Bone marrow (tissue), 2 donors: ENCODE measurements around the gene CC2D1A.
"Not testable (repeated sequence)": the region's sequence is repeated elsewhere in the genome, so short reads cannot be mapped to it uniquely, and the experiment has no call there.

Experiments used
- DNase-seq, 2 donors: peaks; one replicate each; lab custom pipeline; 2025; lab: John Stamatoyannopoulos, UW

The CC2D1A gene

DNA sequence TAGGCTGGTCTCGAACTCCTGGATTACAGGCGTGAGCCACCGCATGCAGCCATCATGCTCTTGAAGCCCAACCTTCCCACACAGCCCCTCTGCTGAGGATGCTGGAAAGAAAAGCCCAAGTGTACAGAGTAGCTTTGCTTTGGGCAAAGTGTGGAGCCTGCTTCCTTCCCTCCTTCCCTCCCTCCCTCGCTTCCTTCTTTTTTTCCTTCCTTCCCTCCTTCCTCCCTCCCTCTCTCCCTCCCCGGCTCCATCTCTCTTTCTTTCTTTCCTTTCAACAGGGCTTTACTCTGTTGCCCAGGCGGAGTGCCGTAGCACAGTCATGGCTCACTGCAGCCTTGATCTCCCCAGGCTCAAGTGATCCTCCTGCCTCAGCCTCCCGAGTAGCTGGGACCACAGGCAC, 2.7 kb downstream of the CC2D1A start:
- DNase-seq = no peak

DNA sequence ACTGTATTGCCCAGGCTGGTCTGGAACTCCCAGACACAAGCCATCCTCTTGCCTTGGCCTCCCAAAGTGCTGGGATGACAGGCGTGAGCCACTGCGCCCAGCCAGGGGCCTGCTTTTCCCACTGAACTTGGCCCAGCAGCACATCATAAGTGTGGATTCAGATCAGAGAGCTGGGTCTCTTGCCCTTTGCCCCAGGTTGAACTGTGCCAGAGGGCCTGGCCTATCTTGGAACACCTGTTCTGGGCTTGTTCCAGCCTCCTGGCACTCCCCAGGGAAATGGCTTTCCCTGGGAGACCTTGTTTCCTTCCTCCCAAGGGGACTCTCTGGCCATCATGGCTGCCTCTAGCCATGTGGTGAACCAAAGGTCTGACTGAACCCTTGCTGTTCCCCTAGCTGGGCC, 3.4 kb downstream of the CC2D1A start:
- DNase-seq = no peak

DNA sequence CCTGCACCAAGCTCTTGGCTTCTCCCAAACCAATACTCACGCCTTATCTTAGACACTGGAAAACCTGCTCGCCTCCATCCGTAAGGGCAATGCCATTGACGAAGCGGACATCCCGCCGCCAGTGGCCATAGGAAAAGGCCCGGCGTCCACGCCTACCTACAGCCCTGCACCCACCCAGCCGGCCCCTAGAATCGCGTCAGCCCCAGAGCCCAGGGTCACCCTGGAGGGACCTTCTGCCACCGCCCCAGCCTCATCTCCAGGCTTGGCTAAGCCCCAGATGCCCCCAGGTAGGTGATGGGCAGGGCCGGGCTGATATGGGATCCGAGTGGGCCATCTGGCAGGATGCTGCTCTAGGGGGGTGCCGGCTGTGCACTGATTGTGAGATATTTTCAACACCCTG, 7.4 kb downstream of the CC2D1A start:
- DNase-seq = no peak

DNA sequence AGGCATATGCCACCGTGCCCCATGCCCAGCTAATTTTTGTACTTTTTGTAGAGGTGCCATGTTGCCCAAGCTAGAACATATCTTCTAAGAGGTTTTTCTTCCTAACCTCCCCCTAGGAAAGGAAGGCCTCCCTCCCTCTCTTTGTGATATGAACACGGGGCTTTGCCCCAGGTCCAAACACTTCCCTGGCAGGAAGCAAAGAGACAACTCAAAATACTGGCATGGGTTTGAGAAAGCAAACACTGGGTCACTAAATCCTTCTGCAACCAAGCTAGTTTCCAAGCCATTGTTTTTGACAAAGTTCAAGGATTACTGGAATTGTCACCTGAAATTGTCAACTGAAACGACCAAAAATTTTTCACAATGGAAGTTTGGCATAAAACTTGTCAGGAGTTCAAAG, 8.8 kb downstream of the CC2D1A start:
- no peak for DNase-seq

DNA sequence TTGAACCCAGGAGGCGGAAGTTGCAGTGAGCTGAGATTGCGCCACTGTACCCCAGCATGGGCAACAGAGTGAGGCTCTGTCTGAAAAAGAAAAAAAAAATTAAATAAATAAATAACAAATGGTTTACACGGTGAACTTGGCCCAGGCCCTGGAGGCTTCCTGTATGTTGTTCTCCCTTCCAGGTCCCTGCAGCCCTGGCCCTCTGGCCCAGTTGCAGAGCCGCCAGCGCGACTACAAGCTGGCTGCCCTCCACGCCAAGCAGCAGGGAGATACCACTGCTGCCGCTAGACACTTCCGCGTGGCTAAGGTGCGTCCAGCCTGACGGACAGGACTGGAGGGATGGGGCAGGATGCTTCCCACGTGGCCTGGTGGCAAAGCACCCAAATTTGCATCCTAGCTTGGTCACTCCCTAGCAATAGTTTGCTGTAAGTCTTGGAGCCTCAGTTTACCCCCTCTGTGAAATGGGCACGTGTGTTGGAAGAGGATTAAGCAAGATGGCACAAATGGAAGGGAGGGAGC, 11.9 kb downstream of the CC2D1A start:
- no peak for DNase-seq

DNA sequence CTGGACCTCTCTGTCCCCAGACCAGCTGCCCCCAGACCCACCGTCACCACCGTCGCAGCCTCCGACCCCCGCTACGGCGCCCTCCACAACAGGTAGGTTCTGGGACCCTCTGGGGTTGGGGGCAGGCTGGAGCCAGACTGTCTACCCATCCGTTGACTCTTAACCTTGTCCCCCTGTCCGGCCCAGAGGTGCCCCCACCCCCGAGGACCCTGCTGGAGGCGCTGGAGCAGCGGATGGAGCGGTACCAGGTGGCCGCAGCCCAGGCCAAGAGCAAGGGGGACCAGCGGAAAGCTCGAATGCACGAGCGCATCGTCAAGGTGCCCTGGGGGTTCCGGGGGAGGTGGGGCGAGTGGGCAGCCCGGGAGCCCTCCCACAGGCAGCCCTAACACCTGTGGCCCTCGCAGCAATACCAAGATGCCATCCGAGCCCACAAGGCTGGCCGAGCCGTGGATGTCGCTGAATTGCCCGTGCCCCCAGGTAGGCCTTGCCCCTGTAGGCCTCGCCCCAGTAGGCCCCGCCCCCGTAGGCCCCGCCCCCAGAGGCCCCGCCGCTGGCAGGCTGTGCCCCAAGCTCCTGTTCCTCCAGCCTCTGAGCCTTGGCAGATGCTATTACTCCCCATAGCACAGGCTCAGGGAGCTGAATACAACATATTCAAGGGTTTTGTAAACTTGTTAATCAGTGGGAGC, 12.9 kb downstream of the CC2D1A start:
- DNase-seq = no peak

DNA sequence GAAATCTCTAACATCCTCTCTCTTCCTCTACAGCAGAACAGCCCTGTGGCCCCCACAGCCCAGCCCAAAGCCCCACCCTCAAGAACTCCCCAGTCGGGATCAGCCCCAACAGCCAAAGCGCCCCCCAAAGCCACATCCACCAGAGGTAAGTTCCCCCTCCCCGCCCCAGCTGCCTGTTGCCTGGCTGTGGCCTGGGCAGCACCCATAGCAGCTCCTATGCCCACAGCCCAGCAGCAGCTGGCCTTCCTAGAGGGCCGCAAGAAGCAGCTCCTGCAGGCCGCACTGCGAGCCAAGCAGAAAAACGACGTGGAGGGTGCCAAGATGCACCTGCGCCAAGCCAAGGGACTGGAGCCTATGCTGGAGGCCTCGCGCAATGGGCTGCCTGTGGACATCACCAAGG, 14.5 kb downstream of the CC2D1A start:
- DNase-seq = no peak

DNA sequence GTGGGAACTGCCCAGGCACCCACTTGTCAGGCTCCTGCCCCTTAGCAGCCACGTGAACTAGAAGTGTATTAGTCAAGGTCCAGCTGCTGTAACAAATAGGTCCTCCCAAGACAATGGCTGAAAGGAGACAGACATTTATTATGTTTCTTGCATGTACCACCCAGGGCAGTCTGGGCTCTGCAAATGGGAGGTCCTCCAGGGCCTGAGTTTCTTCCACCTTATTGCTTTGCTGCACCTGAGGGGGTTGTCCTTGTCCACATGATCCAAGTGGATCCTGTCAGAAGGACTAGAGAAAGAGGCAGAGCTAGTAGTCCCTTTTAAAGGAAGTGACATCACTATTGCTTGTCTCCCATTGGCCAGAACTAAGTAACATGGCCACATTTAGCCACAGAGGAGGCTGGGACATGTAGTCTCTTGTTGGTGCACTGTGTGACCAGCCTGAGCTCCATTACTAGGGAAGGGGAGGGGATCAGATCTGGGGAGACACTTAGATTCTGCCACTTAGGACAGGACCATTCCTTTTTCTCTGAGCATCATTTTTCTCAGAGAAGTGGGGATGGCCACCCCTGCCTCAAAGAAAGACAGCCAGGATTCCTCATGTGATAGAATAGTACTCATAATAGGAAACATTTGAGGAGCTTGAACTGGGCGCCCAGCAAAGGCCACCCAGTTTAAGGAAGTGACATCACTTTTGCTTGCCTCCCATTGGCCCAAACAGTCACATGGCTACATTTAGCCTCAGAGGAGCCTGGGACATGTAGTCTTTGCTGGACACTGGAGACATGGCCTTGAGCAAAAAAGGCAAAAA, 15.1 kb downstream of the CC2D1A start:
- DNase-seq = no peak

DNA sequence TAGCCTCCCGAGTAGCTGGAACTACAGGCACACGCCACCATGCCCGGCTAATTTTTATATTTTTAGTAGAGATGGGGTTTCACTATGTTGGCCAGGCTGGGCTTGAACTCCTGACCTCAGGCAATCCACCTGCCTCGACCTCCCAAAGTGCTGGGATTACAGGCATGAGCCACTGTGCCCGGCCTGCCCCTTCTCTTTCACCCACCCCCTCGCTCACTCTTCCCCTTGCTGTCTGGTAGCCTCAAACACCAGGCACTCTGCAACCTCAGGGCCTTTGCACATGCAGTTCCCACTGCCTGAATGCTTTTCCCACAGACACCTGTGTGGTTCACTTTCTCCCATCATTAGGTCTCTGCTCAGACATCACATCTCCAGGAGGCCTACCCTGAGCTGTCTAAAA, 16.1 kb downstream of the CC2D1A start:
- not testable (repeated sequence) for DNase-seq

DNA sequence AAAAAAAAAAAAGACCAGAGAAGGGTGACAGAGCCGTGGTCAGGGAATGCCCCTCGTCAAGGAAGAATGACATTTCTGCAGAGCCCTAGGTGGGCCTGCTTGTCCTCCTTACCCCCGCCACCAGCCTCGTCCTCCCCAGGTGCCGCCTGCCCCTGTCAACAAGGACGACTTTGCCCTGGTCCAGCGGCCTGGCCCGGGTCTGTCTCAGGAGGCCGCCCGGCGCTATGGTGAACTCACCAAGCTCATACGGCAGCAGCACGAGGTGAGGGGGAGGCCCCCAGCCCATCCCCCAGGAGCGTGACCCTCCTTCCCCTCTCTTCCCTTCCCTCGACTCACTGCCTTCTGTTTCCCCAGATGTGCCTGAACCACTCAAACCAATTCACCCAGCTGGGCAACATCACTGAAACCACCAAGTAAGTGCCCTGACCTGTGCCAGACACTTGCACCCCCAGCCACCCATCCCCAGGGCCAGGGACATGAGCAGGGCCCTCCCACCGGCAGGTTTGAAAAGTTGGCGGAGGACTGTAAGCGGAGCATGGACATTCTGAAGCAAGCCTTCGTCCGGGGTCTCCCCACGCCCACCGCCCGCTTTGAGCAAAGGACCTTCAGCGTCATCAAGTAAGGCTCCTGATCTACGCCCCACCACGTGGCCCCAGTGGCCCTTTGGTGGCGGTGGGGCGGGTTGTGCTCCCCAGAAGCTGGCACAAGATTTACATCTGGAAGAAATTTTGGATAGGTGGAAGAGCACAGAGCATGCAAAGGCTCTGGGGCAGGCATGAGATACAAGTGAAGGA, 17.4 kb downstream of the CC2D1A start:
- DNase-seq = no peak

DNA sequence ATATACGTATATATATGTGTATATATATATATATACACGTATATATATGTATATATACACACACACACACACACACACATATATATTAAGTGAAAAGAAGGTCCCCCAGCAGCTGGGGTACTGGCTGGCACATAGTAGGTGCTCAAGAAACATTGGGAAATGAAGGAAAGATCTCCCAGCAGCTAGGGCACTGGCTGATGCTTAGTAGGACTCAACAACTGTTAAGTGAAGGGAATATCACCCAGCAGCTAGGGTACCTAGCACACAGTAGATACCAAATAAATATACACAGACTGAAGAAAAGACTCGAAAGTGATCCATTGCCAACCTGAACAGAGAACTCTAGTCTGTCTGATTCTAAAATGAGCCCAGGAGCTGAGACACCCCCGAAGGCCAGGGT, 20.0 kb downstream of the CC2D1A start:
- DNase-seq = no peak

DNA sequence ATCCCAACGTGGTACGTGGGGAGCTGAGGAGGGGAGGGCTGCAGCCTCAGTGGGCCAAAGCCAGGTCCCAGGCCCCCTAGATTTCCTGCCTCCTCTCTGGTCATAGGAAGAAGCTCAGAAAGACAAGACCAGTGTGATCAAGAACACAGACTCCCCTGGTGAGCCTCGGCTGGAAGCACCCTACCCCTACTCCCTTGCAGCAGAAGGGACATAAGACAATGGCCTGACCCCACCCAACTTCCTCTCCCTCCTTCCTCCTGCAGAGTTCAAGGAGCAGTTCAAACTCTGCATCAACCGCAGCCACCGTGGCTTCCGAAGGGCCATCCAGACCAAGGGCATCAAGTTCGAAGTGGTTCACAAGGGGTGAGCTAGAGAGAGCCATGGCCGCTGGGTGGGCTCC, 20.7 kb downstream of the CC2D1A start:
- no peak for DNase-seq

DNA sequence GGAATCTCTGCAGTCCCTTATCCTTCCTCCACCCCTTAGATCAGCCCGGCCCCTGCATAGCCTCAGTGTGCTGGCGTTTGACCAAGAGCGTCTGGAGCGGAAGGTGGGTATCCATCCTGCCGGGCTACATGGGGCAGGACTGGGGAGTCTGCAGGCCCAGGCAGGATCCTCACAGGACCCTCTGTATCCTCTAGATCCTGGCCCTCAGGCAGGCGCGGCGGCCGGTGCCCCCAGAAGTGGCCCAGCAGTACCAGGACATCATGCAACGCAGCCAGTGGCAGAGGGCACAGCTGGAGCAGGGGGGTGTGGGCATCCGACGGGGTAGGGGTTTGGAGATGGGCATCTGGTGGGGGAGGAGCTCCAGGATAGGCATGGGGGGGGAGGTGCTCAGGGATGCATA, 23.3 kb downstream of the CC2D1A start:
- DNase-seq = no peak

DNA sequence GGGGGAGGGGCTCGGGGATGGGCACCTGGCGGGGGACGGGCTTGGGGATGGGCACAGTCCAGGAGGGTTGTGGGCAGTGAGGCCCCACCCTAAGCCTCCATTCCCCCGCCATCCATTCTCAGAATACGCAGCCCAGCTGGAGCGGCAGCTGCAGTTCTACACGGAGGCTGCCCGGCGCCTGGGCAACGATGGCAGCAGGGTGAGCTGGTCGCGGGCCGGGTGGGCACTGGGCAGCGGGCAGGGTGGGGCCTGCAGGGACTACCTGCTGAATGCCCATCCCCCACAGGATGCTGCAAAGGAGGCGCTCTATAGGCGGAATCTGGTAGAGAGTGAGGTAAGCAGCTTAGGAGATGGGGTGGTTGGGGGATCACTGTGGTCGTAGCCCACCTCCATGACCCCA, 24.0 kb downstream of the CC2D1A start:
- DNase-seq = no peak

DNA sequence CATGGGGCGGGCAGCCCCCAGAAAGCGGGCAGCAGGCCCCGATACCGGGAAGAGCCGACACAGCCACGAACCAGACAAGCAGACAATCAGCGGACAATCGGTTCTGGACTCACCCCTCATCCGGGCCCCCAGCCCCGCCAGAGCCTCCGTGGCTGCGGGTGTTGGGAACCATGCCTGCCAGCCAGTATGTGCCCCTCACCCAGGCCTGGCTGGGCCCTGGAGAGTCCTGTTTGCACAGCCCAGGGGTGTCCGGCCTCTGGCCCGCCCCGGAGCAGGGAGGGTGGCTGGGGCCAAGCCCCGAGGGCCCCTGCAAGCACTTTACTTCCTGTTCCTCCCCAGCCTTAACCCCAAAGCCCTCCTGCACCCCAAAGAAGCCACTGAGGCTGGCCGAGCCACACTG, 24.4 kb downstream of the CC2D1A start:
- no peak for DNase-seq

DNA sequence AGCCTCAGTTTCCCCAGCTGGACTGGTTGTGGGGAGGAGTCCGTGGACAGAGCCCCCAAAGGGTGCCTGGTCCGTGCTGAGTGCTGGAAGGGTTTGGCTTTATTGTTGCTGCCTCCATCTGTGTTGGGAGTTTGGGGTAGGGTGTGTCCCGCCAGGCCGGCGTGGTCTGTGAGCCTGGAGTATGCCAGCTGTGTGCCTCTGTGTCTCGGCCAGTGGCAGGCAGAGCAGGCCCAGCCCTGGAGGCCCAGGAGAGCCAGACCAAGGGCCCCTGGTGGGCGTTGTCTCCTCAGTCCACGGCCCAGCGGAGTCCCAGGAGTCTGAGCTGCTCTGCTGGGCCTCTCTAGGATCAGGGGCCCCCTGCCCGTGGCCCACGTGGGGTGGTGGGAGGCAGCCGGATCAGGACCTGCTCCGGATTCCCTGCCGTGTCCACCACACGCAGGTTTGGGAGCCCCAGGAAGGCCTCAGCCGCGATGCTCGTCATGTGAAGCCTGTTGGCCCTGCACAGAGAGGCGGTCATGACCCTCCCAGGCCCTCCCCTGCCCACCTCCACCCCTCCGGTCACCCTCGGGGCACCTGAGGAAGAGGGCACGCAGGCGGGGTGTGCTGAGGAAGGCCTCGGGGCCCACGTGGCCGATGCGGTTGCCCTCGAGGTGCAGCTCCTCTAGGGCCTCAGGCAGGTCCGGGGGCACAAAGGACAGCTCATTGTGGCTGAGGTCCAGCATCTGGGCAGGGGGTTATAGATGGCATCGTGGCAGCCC, 25.6 kb downstream of the CC2D1A start:
- no peak for DNase-seq

DNA sequence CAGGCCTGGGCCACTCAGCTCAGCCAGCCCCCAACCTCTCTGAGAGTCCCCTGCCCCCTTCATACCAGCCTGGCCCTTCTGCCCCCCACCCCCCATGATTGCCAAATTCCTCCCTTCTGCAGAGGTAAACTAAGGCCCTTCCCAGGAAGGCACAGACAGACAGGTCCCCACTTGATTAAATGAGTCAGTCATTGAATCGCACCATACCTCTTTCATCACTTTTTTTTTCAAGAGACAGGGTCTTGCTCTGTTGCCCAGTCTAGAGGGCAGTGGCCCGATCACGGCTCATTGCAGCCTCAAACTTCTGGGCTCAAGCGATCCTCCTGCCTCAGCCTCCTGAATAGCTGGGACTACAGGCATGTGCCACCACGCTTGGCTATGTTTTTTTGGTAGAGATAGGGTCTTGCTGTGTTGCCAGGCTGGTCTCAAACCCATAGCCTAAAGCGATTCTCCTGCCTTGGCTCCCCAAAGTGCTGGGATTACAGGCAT, 26.2 kb downstream of the CC2D1A start:
- no peak for DNase-seq

DNA sequence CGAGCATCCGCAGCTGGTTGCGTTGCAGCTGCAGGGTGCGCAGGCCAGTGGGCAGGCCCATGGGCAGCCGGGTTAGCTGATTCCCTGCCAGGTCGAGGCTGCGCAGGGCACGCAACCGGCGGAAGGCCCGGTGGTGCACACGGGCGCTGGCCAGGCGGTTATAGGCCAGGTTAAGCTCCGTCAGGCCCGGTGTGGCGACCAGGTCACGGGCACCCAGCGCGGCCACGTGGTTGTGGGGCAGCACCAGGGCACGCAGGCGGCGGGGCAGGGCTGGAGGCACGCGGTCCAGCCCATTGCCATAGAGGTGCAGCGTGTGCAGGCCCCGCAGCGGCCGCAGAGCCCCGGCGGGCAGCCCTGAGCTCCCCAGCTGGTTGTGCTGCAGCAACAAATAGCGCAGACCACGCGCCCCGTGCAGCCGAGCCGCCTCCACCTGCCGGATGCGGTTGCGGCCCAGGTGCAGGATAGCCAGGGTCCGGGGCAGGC, 27.0 kb downstream of the CC2D1A start:
- no peak for DNase-seq

DNA sequence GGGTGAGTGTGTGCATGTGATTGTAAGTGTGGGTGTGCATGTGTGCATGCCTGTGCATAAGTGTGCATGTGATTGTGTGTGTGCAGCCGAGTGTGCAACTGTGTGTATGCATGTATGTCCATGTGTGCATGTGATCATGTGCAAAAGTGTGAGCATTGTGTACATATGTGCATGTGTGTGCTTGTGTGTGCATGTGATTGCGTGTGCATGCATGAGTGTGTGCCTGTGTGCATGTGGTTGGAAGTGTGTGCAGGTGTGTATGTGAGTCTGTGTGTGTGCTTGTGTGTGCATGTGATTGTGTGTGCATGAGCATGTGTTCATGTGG, 28.7 kb downstream of the CC2D1A start:
- DNase-seq = no peak

DNA sequence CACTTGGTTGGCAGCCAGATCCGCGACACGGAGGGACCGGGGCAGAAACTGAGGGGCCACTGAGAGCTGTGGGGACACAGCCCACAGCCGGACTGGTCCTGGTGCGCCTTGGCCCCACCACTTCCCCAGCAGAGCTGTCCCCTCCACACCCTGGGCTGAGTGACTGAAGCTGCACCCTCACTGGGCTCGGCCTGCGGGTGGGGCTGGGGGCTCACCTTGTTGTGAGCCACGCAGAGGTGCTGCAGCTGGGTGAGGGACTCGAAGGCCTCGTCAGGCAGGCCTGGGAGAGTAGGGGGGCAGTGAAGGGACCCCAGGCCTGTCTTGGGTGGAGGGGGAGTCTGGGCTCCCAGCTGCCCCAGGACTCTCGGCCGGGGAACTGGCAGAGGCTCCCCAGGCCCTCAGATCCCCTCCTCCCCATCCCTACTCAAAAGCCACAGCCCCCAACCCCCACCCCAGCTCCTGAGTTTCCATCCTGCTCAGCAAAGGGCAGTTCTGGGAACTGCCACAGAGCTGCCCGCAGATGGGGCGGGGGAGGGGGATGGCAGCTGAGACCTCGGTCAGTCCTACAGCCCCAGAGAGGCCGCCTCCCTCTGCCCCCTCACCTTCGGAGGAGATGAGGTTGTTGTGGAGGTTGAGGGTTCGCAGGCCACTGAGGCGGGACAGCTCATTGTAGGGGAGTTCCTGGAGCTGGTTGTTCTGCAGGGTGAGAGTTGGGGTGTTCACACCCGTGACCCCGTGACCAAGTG, 29.9 kb downstream of the CC2D1A start:
- DNase-seq = no peak
